ENCODE measurements around the gene DNM2.

Gene DNM2

GRCh38 chr19:10736916-10737551 lies 19.2 kb downstream of the DNM2 start:
- no peak overlapping the region for H3K27ac ChIP-seq (replicated peaks)
- TF ChIP-seq CTCF (IDR thresholded peaks at IDR 0.05; ENCODE audit: insufficient read depth, low read length) = no peak
- no peak for DNase-seq (ENCODE audit: low read depth in 1 of 2, low spot score in 1 of 2)

GRCh38 chr19:10737722-10738121 lies 19.8 kb downstream of the DNM2 start:
- no peak overlapping the region for H3K27ac ChIP-seq (replicated peaks)
- TF ChIP-seq REST (IDR thresholded peaks at IDR 0.05; ENCODE audit: insufficient replicate concordance, low read depth) (no peak), CTCF (IDR thresholded peaks at IDR 0.05; ENCODE audit: insufficient read depth, low read length) (no peak), POLR2AphosphoS5 (IDR thresholded peaks at IDR 0.05; ENCODE audit: low read depth) (no peak), GABPA (IDR thresholded peaks at IDR 0.05; ENCODE audit: low read depth) (no peak), SPI1 (IDR thresholded peaks at IDR 0.05; ENCODE audit: borderline replicate concordance, low read depth) (no peak)
- no peaks in the 10 kb centered on the region for H3K27me3 ChIP-seq (ENCODE audit: insufficient read depth, poor library complexity, severe bottlenecking)
- DNase-seq (ENCODE audit: low read depth in 1 of 2, low spot score in 1 of 2) = no peak
- no peak overlapping the region for H3K4me3 ChIP-seq (replicated peaks; ENCODE audit: insufficient read depth, low read length)

More at GRCh38 chr19:10736916-10737551, 19.2 kb downstream of the DNM2 start:
- no peak overlapping the region for H3K4me3 ChIP-seq (replicated peaks; ENCODE audit: insufficient read depth, low read length)
- H3K27me3 ChIP-seq (ENCODE audit: insufficient read depth, poor library complexity, severe bottlenecking) = no peaks in the 10 kb centered on the region

GRCh38 chr19:10740798-10741197 lies 22.9 kb downstream of the DNM2 start:
- no peak overlapping the region for H3K27ac ChIP-seq (replicated peaks)
- no peak for DNase-seq (ENCODE audit: low read depth in 1 of 2, low spot score in 1 of 2)
- H3K27me3 ChIP-seq (ENCODE audit: insufficient read depth, poor library complexity, severe bottlenecking) = no peaks in the 10 kb centered on the region
- H3K4me3 ChIP-seq (replicated peaks; ENCODE audit: insufficient read depth, low read length) = no peak overlapping the region
- TF ChIP-seq POLR2AphosphoS5 (IDR thresholded peaks at IDR 0.05; ENCODE audit: low read depth) (no peak), REST (IDR thresholded peaks at IDR 0.05; ENCODE audit: insufficient replicate concordance, low read depth) (no peak), CTCF (IDR thresholded peaks at IDR 0.05; ENCODE audit: insufficient read depth, low read length) (no peak), SPI1 (IDR thresholded peaks at IDR 0.05; ENCODE audit: borderline replicate concordance, low read depth) (no peak), GABPA (IDR thresholded peaks at IDR 0.05; ENCODE audit: low read depth) (no peak)

GRCh38 chr19:10742476-10742875 lies 24.6 kb downstream of the DNM2 start:
- Histone ChIP-seq H3K27ac (replicated peaks) (no peak overlapping the region), H3K27me3 (ENCODE audit: insufficient read depth, poor library complexity, severe bottlenecking) (no peaks in the 10 kb centered on the region), H3K4me3 (replicated peaks; ENCODE audit: insufficient read depth, low read length) (no peak overlapping the region)
- no peak for DNase-seq (ENCODE audit: low read depth in 1 of 2, low spot score in 1 of 2)
- TF ChIP-seq CTCF (IDR thresholded peaks at IDR 0.05; ENCODE audit: insufficient read depth, low read length) = no peak
- no peak for TF ChIP-seq POLR2AphosphoS5 (IDR thresholded peaks at IDR 0.05; ENCODE audit: low read depth)
- TF ChIP-seq REST (IDR thresholded peaks at IDR 0.05; ENCODE audit: insufficient replicate concordance, low read depth) = no peak
- no peak for TF ChIP-seq SPI1 (IDR thresholded peaks at IDR 0.05; ENCODE audit: borderline replicate concordance, low read depth)
- TF ChIP-seq GABPA (IDR thresholded peaks at IDR 0.05; ENCODE audit: low read depth) = no peak
